ENCODE measurements around the gene LTA.

DNA sequence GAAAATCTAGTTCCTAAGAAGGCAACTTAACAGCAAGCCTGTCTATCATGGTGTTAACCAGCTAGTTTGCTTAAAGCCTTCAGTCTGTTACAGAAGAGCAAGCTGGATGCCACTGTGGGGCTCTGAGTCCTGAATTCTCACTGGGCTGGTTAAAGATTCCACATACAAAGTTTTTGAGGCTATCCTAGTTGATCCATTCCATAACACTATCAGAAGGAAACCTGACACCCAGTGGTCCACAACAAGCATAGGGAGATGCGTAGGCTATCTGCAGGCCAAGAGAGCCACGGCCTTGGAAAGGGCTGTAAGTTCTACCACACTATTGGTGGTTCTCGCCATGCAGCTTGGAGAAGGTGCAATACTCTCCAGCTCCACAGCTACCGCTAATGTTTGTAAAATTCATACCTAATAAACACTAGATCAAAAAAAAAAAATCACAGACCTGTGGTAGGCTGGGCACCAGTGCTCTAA, 43.7 kb upstream of the LTA start:
- no peak for TF ChIP-seq POLR2AphosphoS5 (IDR thresholded peaks at IDR 0.05; ENCODE audit: low read depth)
- TF ChIP-seq, protein P1, sequence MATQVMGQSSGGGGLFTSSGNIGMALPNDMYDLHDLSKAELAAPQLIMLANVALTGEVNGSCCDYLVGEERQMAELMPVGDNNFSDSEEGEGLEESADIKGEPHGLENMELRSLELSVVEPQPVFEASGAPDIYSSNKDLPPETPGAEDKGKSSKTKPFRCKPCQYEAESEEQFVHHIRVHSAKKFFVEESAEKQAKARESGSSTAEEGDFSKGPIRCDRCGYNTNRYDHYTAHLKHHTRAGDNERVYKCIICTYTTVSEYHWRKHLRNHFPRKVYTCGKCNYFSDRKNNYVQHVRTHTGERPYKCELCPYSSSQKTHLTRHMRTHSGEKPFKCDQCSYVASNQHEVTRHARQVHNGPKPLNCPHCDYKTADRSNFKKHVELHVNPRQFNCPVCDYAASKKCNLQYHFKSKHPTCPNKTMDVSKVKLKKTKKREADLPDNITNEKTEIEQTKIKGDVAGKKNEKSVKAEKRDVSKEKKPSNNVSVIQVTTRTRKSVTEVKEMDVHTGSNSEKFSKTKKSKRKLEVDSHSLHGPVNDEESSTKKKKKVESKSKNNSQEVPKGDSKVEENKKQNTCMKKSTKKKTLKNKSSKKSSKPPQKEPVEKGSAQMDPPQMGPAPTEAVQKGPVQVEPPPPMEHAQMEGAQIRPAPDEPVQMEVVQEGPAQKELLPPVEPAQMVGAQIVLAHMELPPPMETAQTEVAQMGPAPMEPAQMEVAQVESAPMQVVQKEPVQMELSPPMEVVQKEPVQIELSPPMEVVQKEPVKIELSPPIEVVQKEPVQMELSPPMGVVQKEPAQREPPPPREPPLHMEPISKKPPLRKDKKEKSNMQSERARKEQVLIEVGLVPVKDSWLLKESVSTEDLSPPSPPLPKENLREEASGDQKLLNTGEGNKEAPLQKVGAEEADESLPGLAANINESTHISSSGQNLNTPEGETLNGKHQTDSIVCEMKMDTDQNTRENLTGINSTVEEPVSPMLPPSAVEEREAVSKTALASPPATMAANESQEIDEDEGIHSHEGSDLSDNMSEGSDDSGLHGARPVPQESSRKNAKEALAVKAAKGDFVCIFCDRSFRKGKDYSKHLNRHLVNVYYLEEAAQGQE (IDR thresholded peaks at IDR 0.05; ENCODE audit: unreplicated experiment): no peak
- TF ChIP-seq, protein P2, sequence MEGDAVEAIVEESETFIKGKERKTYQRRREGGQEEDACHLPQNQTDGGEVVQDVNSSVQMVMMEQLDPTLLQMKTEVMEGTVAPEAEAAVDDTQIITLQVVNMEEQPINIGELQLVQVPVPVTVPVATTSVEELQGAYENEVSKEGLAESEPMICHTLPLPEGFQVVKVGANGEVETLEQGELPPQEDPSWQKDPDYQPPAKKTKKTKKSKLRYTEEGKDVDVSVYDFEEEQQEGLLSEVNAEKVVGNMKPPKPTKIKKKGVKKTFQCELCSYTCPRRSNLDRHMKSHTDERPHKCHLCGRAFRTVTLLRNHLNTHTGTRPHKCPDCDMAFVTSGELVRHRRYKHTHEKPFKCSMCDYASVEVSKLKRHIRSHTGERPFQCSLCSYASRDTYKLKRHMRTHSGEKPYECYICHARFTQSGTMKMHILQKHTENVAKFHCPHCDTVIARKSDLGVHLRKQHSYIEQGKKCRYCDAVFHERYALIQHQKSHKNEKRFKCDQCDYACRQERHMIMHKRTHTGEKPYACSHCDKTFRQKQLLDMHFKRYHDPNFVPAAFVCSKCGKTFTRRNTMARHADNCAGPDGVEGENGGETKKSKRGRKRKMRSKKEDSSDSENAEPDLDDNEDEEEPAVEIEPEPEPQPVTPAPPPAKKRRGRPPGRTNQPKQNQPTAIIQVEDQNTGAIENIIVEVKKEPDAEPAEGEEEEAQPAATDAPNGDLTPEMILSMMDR (conservative IDR thresholded peaks at IDR 0.05; ENCODE audit: low read depth in 2 of 2): no peak
- no peak for TF ChIP-seq CREB1 (CRISPR knock-in tag; IDR thresholded peaks at IDR 0.05; ENCODE audit: low read depth)
- TF ChIP-seq EZH2phosphoT487 (IDR thresholded peaks at IDR 0.05; ENCODE audit: unreplicated experiment): no peak
- no peak for TF ChIP-seq JUNB (IDR thresholded peaks at IDR 0.05; ENCODE audit: unreplicated experiment)
- TF ChIP-seq EZH2 (IDR thresholded peaks at IDR 0.05; ENCODE audit: low read depth, unreplicated experiment): no peak
- no peak for TF ChIP-seq STAT1 (IDR thresholded peaks at IDR 0.05; ENCODE audit: unreplicated experiment)
- no peak for TF ChIP-seq NANOG (IDR thresholded peaks at IDR 0.05; ENCODE audit: borderline replicate concordance)
- no peak for TF ChIP-seq ZNF114 (CRISPR knock-in tag; IDR thresholded peaks at IDR 0.05)

All from GM23338 (cell line).